HG02852 (cell line): ENCODE data around the gene DGKH.

Source experiments
- ATAC-seq: cut with Tn5 transposase; IDR thresholded peaks from one replicate; pipeline ENCODE4 v1.9.1; 2021; ENCODE audit warnings: mild to moderate bottlenecking, moderate library complexity; ENCODE audit not compliant: unreplicated experiment

DGKH gene, protein sequence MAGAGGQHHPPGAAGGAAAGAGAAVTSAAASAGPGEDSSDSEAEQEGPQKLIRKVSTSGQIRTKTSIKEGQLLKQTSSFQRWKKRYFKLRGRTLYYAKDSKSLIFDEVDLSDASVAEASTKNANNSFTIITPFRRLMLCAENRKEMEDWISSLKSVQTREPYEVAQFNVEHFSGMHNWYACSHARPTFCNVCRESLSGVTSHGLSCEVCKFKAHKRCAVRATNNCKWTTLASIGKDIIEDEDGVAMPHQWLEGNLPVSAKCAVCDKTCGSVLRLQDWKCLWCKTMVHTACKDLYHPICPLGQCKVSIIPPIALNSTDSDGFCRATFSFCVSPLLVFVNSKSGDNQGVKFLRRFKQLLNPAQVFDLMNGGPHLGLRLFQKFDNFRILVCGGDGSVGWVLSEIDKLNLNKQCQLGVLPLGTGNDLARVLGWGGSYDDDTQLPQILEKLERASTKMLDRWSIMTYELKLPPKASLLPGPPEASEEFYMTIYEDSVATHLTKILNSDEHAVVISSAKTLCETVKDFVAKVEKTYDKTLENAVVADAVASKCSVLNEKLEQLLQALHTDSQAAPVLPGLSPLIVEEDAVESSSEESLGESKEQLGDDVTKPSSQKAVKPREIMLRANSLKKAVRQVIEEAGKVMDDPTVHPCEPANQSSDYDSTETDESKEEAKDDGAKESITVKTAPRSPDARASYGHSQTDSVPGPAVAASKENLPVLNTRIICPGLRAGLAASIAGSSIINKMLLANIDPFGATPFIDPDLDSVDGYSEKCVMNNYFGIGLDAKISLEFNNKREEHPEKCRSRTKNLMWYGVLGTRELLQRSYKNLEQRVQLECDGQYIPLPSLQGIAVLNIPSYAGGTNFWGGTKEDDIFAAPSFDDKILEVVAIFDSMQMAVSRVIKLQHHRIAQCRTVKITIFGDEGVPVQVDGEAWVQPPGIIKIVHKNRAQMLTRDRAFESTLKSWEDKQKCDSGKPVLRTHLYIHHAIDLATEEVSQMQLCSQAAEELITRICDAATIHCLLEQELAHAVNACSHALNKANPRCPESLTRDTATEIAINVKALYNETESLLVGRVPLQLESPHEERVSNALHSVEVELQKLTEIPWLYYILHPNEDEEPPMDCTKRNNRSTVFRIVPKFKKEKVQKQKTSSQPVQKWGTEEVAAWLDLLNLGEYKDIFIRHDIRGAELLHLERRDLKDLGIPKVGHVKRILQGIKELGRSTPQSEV

DNA sequence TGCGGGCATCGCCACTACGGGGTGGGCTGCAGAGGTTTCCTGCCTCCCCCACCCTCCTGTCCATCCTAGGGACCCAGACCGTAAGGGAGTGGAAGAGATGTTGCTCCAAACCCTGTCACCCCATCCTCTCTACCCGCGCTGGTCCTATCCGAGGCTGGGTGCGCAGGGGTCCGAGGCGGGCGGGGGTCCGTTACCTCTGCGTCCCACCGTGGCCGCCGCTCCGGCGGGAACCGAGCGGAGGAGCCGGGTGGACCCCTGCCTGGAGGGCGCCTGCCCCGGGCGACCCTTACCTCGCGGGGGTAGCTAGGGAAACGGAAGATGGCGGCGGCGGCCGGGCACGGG, at the start of gene DGKH:
TSS of gene DGKH (plus strand) at position 307 of the 342 bp plus-strand sequence. CDS start 126 bp downstream, outside the sequence.
- ATAC-seq = peak; percentile 30

DNA sequence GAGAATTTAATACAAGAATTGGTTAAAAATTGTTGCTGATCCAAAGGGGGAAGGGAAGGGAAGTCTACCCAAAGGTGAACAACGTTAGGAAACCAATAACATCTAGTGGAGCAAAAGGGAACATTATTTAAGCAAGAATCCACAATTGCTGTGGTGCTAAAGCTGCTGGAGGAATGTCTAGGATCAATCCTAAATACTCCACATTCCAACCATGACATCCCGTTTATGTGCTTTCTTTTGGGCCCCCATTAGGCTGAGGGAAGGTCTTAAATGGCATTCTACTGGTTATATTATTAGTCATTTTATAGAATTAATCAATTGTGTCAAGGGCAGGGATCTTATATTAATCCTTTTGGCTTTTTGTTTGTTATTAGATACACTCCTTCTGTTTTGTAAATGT, 47.6 kb upstream of the DGKH start:
- no peak for ATAC-seq

DNA sequence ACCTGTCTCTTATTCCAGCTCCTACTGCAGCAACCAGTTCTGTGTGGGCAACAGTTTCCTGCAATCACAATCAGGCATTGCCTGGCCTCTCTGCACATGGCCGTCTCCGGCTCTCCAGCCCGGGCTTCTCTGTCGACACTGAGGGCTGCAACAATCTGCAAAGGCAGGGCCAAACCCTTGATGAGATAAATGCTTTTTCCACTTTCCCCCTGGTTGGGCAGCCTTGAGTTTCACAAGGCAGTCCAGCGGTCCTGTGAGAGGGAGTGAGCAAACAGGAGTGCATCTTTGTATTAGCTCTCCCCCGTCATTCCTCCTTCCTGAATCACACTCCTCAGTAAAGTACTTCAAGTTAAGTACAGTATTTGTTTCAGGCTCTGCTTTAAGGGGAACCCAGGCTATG, 46.9 kb upstream of the DGKH start:
- ATAC-seq = no peak

DNA sequence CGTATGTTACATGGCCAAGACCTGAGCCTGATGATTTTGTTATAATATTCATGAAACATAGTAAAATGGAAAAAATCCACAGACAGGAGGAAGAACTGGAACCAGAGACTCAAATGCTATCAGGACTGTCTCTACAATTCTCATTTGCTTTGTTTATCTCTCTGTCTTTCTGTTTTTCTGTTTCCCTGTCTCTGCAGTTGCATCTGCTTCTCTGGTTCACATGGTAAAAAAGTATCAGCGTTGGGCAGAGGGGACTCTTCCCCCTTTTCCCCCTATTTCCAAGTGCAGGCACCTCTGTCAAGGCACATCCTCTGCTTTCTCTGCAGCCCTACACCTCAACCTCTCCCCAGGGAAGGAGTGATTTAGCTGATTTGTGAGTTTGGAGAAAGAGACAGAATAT, 46.4 kb upstream of the DGKH start:
- ATAC-seq = no peak

DNA sequence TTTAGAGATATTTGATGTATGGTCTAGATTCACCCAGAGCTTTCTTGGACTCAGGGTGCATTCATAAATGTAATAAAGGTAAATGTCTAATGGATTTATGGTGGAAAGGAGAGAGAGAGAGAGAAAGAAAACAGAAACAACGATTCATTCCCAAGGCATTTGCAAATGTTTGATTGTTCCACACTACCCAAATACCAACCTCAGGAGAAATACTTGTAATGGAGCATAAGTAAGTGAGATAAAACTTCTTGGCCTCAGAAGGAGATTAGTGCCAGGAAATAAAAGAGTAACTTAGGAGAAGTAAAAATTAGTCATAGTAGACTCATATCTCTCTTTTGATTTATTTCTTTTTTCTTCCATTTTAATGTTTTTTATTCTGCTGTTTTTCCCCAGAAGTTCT, 40.6 kb upstream of the DGKH start:
- no peak for ATAC-seq

DNA sequence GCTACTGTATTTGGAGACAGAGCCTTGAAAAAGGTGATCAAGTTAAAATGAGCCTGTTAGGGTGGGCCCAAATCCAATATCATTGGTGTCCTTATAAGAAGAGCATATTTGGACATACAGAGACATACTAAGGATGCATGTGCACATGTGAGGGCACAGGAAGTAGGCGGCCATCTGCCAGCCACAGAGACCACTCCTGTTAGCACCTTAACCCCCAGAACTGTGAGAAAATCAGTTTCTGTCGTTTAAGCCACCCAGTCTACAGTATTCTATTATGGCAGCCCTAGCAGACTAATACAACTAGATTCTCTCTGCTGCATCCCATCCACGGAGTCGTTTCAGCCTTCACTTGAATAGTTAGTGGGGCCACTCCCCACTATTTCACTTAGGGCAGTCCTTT, 39.4 kb upstream of the DGKH start:
- no peak for ATAC-seq

DNA sequence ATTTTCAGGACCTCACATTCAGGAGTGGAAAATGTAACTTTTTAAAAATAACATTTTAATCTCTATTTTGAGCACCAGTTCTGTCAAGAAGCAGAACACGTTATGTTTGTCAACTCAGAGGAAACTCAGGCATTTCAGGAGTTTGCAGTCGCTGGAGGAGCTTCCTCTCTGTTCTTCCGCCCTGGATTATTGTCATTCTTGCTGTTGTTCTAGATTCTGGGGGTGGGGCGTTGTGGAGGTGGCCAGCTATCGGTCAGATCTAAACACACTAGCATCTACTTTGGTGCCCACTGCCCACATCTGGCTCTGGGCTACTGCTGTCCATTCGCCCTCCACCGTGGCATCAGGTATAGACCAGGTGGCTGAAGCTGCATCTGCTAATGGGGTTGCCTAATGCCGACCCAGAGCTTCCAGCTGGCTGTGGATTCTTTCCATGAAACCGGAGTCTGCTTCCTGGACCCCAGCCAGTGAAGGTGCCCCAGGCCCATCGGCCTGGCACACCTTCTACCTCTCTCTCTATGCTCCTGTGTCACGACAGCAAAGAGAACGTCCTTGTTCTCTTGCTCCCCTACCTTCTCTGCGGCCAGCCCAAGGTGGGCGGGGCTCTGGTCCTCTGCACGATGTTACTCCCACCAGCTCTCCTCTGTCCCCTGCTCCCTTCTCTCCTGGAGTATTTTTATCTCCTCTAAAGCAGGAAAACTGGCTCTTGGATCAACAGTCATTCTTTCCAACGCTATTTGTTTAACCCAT, 36.7 kb upstream of the DGKH start:
- ATAC-seq = no peak

DNA sequence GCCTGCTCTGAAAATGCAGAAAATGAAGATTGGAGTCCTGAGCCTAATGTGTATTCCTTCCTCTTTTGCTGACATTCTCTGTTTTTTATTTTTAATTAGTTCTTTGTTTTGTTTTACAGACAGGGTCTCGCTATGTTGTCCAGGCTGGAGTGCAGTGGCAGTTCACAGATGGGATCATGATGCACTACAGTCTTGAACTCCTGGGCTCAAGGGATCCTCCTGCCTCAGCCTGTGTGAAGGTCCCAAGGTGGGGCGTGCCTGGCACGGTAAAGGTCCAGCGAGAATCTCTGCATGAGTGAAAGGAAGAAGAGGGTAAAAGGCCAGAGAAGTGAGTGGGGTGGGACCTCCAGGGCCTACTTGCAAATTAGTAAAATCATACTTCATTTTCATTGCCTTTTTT, 34.3 kb upstream of the DGKH start:
- no peak for ATAC-seq

DNA sequence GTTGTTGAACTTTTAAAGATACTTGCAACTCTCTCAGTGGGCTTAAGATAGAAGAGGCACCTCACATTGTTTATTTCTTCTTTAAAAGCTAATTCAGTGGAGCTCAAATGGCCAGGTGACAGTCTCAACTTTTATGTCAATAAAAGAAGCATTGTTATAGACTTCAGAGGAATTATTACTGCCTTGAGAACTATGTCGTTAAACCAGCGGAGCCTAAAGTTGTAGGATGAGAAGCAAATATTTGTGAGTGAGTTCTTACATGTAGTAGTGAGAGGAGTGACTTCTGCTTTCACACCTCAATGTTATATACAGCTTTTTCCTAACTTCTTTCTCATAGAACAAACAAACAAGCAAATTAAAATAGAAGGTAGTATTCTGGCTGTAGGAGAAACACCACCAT, 31.2 kb upstream of the DGKH start:
- no peak for ATAC-seq

DNA sequence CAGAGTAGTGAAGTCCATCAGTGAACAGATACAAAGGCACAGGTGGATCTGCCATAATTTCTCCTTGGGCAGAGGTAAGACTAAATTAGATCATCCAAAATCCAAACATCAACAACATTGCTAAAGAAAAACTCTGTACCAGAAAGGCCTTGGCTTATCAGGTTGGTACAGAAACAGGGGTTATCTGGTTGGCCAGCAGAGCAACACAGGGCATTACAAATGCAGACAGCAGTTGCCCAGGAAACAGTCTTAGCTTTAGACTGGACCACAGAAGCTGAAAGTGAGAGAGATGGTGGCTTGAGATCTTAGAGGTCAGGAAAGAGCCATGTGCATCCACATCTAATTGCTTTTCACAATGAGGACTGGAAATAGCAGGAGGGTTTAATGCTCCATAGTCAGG, 26.6 kb upstream of the DGKH start:
- no peak for ATAC-seq

DNA sequence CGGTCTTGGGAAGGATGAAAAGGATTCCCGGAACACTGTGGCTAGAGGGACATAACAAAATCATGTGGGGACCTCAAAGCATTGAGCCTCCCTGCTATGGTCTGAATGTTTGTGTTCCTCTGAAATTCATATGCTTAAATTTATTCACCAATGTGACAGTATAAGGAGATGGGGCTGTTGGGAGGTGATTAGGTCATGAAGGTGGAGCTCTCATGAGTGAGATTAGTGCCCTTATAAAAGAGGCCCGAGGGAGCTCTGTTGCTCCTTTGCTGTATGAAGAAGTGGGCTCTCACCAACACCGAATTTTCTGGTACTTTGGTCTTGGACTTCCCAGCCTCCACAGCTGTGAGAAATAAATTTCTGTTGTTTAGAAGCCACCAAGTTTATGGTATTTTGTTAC, 26.1 kb upstream of the DGKH start:
- no peak for ATAC-seq

DNA sequence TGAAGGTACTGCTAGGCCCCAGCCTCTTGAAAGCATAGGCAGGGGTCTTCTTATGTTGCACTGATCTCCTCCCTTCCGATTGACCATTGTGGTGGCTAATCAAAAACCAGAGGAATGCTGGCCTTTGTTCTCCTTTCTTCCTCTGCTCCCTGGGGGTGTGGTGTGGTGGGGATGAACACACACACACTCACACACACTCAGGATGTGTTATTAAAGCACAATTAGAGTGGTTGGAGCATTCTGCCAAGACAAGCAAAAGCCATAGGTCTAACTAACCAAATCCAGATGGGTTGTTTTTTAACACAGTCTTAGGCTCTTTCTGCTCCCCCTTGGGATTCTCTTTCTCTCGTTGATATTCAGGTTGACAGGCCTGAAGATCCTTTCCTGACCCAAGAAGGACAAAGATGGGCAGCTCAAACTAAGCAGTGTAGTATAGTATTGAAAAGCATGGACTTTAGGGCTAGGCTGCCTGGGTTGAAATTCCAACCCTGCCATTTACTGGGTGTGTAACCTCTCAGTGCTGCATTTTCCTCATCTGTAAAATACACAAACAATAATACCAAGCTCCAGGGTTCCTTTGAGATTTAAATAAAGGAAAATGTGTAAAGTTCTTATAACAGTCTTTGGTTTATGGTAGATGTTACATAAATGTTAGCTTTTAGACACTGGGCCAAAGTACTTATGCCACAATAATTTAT, 25.5 kb upstream of the DGKH start:
- ATAC-seq = no peak

DNA sequence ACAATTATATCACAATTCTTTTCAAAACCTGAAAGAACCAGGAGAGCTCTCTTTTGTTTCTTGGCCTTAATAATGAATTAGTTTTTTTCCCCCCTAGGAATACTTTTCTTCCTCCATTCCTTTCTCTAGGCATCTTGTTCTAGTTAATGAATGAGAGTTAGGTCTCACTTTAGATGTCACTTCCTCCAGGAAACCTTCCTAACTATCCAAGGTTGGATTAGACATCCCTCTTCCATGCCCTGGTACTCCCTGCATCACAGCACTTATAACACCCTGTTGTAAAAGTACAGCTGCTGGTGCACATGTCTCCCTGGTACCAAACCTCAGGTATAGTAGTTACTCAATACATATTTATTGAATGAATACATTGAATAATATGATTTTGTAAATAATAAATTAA, 21.2 kb upstream of the DGKH start:
- no peak for ATAC-seq

DNA sequence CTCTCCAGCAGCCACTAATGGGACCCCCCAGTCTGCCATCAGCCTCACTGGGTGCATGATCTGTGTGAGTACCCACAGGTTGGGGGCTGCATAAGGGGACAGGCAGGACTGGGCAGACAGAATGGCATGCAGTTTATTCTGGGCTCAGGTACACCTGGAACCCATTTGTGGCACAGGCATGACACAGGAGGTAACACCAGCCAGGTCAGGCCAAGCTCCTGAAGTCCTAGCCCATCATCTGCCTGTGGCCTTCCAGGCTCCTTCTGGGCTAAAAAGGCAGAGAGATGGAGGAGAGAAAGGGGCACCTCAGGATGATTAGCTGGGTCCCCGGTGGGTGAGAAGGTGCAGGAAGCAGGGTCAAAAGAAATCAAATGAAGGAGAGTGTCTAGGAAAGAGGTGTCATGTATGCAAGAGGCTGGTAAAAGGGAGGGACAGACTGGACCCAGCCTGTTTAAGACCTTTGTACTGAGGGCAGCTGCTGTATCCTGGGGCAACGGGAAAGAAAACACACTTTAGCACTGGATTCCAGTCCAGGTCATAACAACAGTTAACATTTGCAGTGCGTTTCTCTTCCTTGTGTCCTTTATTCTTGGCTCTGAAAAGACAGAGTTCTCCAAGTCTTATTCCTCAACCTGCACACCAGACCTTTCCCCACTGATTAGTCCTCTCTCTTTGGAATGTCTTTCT, 20.2 kb upstream of the DGKH start:
- ATAC-seq = no peak

DNA sequence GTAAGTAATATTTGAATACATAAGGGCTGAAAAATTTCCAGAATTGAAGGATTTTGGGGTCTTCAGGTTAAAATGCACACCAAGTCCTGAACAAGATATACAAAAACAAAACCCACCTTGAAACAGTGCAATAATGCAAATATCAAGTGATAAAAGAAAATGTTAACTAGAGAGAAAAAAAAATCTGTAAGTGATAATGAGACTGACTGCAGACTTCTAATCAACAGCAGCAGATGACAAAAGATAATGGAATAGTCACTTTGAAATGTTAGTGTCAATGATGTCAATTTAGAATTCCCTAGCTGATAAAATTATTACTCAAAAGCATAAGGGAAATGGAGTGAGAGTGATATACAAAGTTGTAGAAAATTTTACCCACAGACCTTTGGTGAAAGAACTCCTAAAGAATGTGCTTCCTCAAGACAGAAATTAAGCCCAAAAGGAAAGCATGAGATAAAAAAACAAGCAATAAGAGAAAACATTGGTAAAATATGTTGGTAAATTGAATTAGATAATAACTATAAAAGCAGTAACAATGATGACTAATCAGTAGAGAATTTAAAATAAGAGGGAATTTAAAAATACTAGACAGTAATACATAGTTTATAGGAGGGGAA, 12.4 kb upstream of the DGKH start:
- ATAC-seq = no peak

DNA sequence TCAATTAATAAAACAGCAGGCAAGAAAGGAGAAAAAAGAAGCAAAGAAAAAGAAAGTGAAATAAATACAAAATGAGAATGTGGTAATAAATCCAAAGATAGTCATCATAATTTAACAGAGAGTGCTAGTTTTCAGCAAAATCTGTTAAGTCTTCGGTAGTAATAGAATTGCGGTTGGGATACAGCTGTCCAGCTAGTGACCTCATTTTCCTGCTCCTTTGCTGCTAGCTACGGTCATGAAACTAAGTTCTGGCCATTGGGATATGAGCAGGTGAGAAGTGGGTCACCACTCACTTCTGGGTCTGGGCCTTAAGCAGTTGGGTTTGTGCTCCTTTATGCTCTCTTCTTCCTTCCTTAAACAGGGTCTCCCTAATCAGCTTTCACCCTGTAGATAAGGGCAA, 11.7 kb upstream of the DGKH start:
- ATAC-seq = no peak

DNA sequence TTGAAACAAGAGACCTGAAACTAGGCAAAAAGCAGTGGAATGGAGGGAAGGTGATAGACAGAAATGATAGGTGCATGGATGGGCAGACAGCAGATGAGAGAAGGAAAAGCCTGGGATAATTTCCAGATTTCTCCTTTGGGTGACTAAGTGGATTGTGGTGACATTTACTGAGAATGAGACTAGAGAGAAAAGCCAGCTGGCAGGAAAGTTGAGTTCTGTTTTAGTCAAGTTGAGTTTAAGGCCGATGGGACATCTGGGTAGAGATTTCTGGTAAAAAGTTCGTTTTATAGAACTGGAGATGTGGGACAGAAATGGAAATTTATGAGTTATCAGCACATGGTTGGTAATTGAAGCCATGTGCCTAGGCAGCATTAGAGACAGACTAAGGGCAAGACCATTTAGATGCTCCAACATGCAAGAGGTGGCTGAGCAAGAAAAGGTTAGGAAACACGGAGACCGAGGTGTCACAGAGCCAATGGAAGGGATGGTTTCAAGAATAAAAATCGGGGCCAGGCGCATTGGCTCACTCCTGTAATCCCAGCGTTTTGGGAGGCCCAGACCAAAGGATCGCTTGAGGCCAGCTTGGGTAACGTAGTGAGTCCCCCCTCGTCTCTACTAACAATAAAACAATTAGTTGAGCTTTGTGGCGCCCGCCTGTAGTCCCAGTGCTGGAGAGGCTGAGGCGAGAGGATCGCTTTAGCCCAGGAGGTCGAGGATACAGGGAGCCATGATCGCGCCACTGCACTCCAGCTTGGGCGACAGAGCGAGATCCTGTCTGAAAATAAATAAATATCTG, 9.6 kb upstream of the DGKH start:
- no peak for ATAC-seq

DNA sequence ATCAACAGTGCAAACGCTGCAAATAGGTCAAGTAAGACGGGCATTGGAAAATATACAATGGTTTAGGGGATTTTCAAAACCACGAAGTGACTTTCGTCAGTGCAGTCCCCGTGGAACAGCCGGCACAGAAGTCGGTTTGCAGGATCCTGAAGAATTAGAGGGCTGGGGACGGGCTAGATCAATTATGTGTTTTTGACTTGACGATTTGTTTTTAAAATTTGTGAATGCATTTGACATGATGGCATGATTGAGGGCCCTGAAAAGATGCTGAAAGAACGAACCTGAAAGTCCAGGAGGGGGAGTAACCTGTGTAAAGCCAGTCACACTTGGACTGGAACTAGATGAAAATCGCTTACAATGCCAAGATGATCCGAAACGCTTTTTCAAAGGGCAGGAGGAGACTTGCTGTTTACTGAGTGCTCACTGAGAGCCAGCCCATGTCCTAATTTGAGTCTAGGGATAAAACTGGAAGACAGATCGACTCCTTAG, 8.9 kb upstream of the DGKH start:
- ATAC-seq = peak; percentile 12
